CMK (cell line): ENCODE results near the gene S1PR2.
A peak's percentile ranks its signal among the peaks of the same experiment; 100 is the strongest.
"Not testable (repeated sequence)": the region's sequence is repeated elsewhere in the genome, so short reads cannot be mapped to it uniquely, and the experiment has no call there.

Experiments
- DNase-seq: peaks from one replicate; pipeline ENCODE4 v3.0.0-alpha.2; 2010; ENCODE audit warnings: low read depth

The S1PR2 gene

GRCh38 chr19:10254244-10254643 is 23.1 kb upstream of the S1PR2 start:
- DNase-seq, result no peak

GRCh38 chr19:10252707-10253106 is 21.6 kb upstream of the S1PR2 start:
- DNase-seq, result no peak

GRCh38 chr19:10251792-10252694 is 20.9 kb upstream of the S1PR2 start, which contains the start of gene MRPL4:
Gene MRPL4 (plus strand): TSS chr19:10252214. CDS start chr19:10252254, 40 bp downstream.
- peak; percentile 97 for DNase-seq

- no peak for DNase-seq
These were observed 15.4 kb upstream of the S1PR2 start for GRCh38 chr19:10246511-10246910.

- no peak for DNase-seq
These were observed 14.2 kb upstream of the S1PR2 start for GRCh38 chr19:10245189-10245939.

GRCh38 chr19:10243606-10244005 is 12.5 kb upstream of the S1PR2 start:
- DNase-seq, result no peak

GRCh38 chr19:10241826-10242449 is 10.8 kb upstream of the S1PR2 start:
- not testable (repeated sequence) for DNase-seq

- DNase-seq, result no peak
These were observed 7.1 kb upstream of the S1PR2 start for GRCh38 chr19:10238172-10238783.

GRCh38 chr19:10237702-10238101 is 6.6 kb upstream of the S1PR2 start:
- no peak for DNase-seq

- DNase-seq, result not testable (repeated sequence)
These were observed 4.3 kb upstream of the S1PR2 start for GRCh38 chr19:10235409-10235808.

- no peak for DNase-seq
These were observed 3.9 kb upstream of the S1PR2 start for GRCh38 chr19:10235003-10235402.

- DNase-seq, result no peak
These were observed 2.8 kb upstream of the S1PR2 start for GRCh38 chr19:10233946-10234345.

GRCh38 chr19:10231612-10232228 is 589 bp upstream of the S1PR2 start:
- DNase-seq, result no peak

GRCh38 chr19:10230173-10230860 is 814 bp downstream of the S1PR2 start:
- no peak for DNase-seq

- no peak for DNase-seq
These were observed 2.2 kb downstream of the S1PR2 start for GRCh38 chr19:10228920-10229319.

GRCh38 chr19:10228393-10228792 is 2.7 kb downstream of the S1PR2 start:
- no peak for DNase-seq

GRCh38 chr19:10227026-10227971 is 3.8 kb downstream of the S1PR2 start:
- DNase-seq, result no peak

GRCh38 chr19:10226376-10227025 is 4.6 kb downstream of the S1PR2 start:
- no peak for DNase-seq

GRCh38 chr19:10226021-10226375 is 5.1 kb downstream of the S1PR2 start:
- no peak for DNase-seq
